Glomerular visceral epithelial cell (primary cell): Measurements from ENCODE around the gene ORC1.
"Not testable (repeated sequence)": the region's sequence is repeated elsewhere in the genome, so short reads cannot be mapped to it uniquely, and the experiment has no call there.

Experiments
- DNase-seq: peaks from one replicate; pipeline ENCODE4 v3.0.0-alpha.2; 2016; ENCODE audit errors: extremely low spot score

Gene ORC1

DNA sequence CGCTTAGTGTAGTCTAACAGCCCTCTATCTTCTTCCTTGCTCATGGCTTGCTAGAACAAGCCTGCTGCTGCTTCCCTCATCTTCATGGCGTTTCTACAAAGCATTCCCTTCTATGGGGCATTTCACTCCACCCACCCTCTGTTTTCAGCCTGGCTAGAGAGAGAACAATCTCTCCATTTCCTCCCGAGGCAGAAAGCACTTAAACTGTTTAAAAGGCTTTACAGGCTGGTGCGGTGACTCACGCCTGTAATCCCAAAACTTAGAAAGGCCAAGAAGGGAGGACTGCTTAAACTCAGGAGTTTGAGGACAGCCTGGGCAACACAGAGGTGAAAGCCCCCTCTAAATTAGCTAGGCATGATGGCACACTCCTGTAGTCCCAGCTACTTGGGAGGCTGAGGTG lies 17.8 kb downstream of the ORC1 start:
- DNase-seq, result no peak

DNA sequence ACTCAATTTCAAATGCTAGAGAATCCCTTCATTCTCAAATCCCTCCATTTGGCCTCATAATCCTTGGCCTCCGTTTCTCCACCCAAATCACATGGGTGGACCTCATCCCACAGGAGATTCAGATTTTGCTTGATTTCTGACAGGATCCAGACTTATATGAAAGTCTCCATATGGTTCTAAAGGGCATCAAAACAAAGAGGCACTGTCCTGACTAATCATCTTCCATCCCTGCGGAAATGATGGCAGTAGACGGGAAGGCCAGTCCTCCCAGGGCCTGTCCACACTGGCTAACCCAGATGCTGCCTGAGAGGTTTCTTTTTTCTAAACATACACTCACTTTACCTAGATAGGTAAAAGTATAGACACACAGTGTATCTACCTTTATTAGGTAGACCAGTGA lies 18.8 kb downstream of the ORC1 start:
- DNase-seq, result no peak

GRCh38 chr1:52369851-52370250 lies 34.4 kb downstream of the ORC1 start:
- not testable (repeated sequence) for DNase-seq

DNA sequence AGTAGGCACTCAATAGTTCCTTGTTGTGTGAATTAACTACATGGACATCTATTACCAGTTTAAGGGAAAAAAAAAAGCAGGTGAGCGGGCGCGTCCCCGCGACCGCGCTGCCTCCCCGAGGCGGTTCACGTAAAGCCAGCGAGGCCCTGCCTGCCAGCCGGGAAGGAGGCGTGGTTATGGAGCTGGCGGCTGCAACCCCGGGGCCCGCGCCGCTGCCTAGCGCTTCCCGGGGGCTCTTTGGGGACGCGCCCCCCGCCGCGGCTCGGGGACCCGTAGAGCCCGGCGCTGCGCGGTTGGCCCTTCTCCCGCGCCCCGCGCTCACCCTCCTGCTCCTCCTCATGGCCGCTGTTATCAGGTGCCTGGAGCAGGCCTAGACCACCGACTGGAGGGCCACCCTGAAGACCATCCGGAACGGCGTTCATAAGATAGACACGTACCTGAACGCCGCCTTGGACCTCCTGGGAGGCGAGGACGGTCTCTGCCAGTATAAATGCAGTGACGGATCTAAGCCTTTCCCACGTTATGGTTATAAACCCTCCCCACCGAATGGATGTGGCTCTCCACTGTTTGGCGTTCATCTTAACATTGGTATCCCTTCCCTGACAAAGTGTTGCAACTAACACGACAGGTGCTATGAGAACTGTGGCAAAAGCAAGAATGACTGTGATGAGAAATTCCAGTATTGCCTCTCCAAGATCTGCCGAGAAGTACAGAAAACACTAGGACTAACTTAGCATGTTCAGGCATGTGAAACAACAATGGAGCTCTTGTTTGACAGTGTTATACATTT lies 35.6 kb downstream of the ORC1 start:
- peak; percentile 45 for DNase-seq

DNA sequence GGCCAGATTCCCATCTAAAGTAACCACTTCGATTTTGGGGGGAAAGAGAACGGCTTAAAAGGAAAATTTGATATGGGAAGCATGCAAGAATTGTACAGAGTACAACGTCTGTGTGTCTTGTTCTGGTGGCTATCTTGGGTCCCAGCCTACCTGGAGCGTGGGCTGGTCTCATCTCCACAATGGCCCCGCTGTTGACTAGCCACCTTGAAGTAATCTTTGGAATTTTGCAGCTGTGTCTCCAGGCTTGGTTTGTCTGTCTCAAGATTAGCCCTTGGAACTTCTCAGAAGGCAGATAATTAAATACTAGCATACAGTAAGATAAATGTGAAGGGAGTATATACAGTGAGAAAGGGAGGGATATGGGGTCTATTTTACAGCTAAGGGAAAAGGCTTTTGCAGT lies 37.0 kb downstream of the ORC1 start:
- no peak for DNase-seq

GRCh38 chr1:52366517-52366827 lies 37.8 kb downstream of the ORC1 start:
- DNase-seq, result no peak

GRCh38 chr1:52365746-52366516 lies 38.3 kb downstream of the ORC1 start, which contains the start of gene CC2D1B:
Gene CC2D1B (minus strand): TSS chr1:52366205. CDS start chr1:52364620, 1,585 bp downstream.
- DNase-seq, result peak; percentile 99

DNA sequence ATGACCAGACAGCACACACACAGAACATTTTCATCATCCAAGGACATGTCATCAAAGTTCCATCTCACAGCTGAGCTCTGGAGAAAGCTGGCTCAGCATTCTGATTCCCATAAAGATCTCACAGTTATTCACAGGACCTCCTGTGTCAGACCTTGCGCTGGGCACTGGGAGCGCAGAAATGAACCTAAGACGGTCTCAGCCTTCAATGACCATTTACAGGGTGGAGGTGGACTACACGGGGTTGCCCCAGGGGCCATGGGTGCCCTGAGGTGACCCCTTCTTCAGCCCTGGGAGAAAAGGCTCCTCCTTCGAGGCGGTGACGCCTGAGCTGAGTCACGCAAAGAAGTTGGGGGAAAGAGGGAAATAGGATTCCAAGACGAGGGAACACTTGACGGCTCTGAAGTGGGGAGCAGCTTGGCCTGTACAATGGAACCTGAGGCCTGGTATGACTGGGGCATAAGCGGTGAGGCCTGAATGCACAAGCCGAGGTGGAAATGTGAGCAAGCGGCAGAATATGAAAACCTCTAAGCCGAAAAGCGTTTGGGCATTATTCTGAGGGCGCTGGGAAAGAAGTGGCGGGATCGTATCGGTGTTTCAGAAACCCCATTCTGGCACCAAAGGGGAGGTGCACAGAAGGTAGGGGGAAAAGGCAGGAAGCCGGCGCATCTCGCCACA lies 39.0 kb downstream of the ORC1 start:
- peak; percentile 74 for DNase-seq

DNA sequence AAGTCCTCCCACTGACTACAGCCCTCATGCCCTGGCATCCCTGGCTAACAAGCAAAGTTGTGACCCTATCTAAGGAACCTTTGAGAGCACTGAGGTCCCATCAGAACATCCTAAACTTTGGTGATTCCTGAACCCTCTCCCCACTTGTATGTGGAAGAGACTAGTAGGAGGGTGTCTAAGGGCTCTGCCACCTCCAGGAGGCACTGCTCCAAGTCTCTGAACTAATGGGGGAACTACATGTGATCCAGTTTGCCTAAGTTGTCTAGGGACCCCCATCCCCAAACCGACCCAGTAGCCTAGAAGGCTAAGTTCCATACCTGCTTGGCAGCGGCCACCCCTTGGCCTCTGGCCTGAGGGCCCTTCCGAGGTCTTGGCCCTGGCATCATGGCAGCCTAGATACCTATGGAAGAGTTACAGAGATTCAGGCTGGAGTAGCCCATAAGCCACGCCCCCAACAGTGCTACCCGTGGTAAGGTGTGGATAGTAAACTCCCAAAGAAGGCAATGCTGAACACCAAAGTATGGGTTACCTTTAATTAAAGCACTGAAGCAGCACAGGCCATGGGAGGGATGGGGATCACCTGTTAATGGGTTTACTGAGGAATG lies 39.9 kb downstream of the ORC1 start:
- DNase-seq, result no peak

GRCh38 chr1:52360595-52360968 lies 43.6 kb downstream of the ORC1 start:
- DNase-seq, result no peak

DNA sequence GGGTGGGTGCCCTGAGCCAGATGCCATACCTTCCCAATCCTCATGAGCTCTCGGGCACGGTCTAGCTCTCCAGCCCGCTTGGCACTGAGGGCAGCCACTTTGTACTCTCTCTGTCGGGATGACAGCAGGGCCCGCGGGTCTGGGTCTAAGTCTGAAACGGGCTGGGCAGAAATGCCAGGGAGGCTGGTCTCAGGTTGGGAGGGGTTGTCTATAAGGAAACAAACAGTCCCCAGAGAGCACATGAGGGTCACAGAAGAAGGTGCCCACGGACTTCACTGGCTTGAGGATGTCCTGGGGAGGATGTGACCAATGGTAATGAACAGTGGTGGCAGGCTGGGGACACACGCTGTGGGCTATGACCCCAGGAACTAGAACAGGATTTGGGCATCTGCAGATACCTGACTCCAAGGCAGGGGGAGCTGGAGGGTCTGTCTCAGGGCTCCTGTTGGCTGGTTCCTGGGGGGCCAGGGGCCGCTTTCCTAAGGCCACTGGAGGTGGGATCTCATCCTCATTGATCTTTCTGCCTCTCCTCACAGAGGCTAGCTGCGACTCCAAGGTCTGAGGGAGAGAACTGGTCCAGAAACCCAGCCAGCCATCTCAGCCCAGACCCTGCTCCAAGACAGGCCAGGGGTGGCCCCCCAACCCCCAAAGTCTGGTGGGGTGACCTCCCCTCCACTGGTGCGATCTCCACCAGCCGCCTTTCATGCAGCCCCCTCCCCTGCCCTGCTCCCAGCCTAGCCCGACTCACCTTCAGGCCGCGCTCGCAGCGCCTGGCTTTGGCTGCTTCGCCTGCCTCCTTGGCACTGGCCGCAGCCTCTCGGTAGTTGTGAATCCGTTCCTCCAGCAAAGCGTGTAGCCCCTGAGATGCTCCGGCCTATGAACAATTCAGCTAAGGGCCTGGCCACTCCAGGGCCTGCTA lies 44.3 kb downstream of the ORC1 start:
- no peak for DNase-seq

- DNase-seq, result no peak
Measured at GRCh38 chr1:52358851-52359497, 45.2 kb downstream of the ORC1 start.

- no peak for DNase-seq
Measured at GRCh38 chr1:52357397-52357796, 46.8 kb downstream of the ORC1 start.

- no peak for DNase-seq
Measured at GRCh38 chr1:52356818-52357355, 47.3 kb downstream of the ORC1 start.

DNA sequence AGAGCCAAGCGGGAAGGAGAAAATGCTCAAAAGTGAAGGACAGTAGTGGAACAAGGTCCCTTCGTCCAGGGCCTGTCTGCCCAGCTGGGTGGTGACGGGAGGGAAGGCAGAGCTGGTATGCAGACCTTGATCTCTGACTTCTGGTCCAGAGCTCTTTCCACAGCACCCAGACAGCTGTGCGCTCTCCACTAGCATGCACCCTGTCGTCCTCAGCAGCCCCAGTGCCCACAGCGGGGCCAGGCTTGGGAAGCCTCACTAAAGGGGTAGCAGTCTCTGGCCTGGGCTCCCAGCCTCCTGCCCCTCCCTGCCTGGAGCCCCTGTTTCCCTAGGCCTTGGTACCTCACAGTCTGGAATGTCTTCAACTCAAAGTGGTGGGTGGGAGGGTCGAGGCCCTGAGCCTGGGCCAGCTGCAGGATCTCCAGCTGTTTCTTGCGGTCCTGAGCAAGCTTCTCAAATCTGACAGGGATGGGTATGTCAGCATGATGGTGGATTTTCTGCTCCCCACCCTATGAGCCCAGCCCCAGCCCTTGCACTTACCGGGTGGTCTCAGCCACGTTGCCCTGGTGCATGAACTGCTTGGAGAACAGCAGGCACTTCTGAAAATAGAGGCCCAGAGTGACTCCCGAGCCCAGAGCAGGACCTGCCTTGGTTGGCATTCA lies 48.2 kb downstream of the ORC1 start:
- DNase-seq, result no peak

DNA sequence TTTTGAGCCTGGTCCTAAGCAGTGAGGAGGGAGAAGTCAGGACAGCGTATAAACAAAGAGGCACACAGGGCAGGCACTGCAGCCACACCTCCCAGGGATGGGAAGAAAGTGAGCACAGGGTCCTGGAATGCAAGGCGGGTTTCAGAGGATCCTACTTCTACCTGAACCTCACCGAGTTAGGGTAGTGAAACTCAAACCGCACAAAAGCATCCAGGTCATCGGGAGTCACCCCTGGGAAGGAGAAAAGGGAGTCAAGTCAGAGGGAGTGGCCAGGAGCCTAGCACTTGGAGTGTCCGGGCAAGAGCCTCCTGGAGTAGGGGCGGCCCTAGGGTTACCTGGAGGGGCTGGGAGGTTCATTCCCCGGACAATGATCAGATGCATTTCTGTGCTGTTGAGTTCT lies 48.8 kb downstream of the ORC1 start:
- DNase-seq, result no peak

- no peak for DNase-seq
Measured at GRCh38 chr1:52352690-52353089, 51.5 kb downstream of the ORC1 start.

DNA sequence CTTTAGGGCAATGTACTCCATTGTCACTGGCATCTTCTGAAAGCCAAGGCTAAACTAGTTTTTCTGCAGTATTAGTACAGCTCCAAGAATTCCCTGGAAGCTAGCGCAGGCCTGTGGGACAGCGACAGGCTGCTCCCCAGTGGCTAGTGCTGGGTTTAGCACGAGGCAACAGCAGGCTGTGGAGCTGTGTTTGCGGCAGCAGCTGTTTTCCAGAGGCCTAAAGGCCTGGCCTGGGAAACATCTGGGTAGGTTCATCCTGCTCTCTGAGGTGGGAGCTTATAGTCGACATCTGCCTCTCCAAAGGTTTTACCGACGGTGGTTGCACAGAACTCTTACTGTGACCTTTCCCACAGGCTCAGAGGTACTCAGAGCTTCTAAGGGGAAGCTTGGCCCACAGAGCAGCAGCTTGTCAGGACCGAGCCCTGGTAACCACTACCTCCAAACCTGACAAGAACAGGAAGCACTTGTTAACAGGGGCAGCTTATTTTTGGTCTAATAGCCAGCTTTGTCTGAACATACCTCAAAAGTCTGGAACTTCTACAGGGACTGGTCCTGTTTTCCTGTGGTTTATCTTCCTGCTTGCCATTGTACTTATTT lies 55.4 kb downstream of the ORC1 start:
- DNase-seq, result peak; percentile 21

GRCh38 chr1:52346653-52347052 lies 57.6 kb downstream of the ORC1 start:
- DNase-seq, result no peak

DNA sequence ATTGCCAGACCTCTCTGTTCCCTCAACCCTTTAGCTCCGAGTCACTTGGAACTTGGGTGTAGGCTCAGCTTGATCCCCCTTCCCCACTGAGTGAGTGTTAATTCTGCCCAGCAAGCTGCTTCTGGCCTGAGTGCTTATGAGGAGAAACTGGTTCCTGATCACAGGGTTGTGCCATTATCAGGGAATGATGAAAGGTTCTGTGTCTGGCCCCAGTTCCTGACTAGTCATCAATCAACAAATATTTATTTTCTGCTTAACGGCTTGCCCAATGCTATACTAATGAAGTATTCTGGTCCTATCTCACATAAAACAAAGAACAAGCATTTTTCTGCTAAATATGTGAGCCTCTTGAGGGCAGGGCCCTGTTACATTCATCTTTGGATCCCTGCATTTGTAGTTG lies 59.0 kb downstream of the ORC1 start:
- DNase-seq, result no peak
